SU-DHL-6 (cell line): ENCODE results near the gene NPAS1.

Experiments
- EZH2phosphoT487 ChIP-seq: fragments of 200-600 bp; sonication (generic), shearing (Covaris generic); conservative IDR thresholded peaks from 2 replicates; pipeline ENCODE4 v1.6.1; 2018; ENCODE audit warnings: mild to moderate bottlenecking, antibody characterized with exemption, low read length, moderate library complexity, mixed read lengths
- TF ChIP-seq, protein P1 (sequence below): fragments of 200-600 bp; sonication (generic); IDR thresholded peaks from one replicate; pipeline ENCODE4 v1.5.1; 2017; ENCODE audit warnings: antibody characterized with exemption, mild to moderate bottlenecking, low read length, moderate library complexity; ENCODE audit not compliant: insufficient read depth, poor library complexity, severe bottlenecking

DNA sequence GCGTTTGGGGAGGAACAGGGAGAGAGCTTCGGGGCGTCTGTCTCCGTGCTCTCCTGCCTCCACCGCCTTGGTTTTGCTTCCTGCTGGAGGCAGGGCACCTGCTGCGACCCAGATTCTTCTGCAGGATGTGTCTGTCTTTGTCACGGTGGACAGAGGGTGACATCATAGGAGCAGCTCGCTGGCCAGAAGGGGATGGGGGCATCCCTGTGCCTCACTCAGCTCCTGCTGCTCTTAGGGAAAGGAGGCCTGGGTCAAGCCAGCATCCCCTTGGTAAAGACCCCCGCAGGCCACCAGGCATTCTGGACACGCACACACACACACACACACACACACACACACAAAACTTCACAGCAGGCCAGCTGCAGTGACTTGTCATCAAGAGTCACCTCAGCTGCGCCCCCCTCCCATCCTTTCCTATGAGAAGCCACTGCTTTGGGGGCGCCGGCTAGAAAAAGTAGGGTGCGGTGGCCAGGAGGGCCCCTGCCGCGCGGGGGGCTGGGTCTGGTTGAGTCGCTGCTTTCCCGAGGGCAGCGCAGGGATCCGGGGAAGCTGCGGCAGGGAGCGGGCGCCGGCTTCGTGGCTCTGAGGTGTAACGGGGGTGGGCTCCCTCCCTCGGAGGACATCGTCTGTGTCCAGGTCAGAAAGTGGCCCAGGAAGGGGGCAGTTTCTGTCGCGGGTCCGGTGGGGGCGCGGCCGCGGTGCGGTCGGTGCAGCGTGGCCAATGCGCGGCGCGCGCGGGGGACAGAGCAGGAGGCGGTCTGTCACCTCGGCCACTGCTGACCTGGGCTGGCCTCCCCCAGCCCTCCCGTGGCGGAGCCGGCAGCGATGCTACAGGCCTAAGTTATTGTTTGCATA, 15.8 kb upstream of the NPAS1 start:
- no peak for TF ChIP-seq EZH2phosphoT487
- TF ChIP-seq, protein P1, sequence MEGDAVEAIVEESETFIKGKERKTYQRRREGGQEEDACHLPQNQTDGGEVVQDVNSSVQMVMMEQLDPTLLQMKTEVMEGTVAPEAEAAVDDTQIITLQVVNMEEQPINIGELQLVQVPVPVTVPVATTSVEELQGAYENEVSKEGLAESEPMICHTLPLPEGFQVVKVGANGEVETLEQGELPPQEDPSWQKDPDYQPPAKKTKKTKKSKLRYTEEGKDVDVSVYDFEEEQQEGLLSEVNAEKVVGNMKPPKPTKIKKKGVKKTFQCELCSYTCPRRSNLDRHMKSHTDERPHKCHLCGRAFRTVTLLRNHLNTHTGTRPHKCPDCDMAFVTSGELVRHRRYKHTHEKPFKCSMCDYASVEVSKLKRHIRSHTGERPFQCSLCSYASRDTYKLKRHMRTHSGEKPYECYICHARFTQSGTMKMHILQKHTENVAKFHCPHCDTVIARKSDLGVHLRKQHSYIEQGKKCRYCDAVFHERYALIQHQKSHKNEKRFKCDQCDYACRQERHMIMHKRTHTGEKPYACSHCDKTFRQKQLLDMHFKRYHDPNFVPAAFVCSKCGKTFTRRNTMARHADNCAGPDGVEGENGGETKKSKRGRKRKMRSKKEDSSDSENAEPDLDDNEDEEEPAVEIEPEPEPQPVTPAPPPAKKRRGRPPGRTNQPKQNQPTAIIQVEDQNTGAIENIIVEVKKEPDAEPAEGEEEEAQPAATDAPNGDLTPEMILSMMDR: no peak
